Endothelial cell of hepatic sinusoid (primary cell): ENCODE measurements around the gene WBP1L.
"Not testable (repeated sequence)": the region's sequence is repeated elsewhere in the genome, so short reads cannot be mapped to it uniquely, and the experiment has no call there.

ENCODE experiments used
- in situ Hi-C: cut with HindIII; loops from 2 replicates; pipeline ENCODE4 v1.10.0; 2017; ENCODE audit warnings: low sequenced_read_pairs

WBP1L gene

GRCh38 chr10:102753718-102754117 lies 10.0 kb downstream of the WBP1L start:
- in situ Hi-C loops, result no loop called here

GRCh38 chr10:102757323-102757722 lies 13.6 kb downstream of the WBP1L start:
- in situ Hi-C loops, result no loop called here

GRCh38 chr10:102758240-102758932 lies 14.6 kb downstream of the WBP1L start:
- in situ Hi-C loops, result no loop called here

GRCh38 chr10:102758933-102759262 lies 15.2 kb downstream of the WBP1L start:
- in situ Hi-C loops, result not testable (repeated sequence)

GRCh38 chr10:102759497-102760210 lies 15.9 kb downstream of the WBP1L start:
- in situ Hi-C loops, result no loop called here

- in situ Hi-C loops, result no loop called here
Measured at GRCh38 chr10:102761981-102762380, 18.2 kb downstream of the WBP1L start.

GRCh38 chr10:102762401-102763015 lies 18.8 kb downstream of the WBP1L start:
- in situ Hi-C loops, result no loop called here

GRCh38 chr10:102763037-102763607 lies 19.4 kb downstream of the WBP1L start:
- in situ Hi-C loops, result no loop called here

- in situ Hi-C loops, result no loop called here
Measured at GRCh38 chr10:102764470-102765161, 20.9 kb downstream of the WBP1L start.

- in situ Hi-C loops, result no loop called here
Measured at GRCh38 chr10:102765336-102765735, 21.6 kb downstream of the WBP1L start.

- in situ Hi-C loops, result no loop called here
Measured at GRCh38 chr10:102767428-102768160, 23.8 kb downstream of the WBP1L start.

- in situ Hi-C loops, result no loop called here
Measured at GRCh38 chr10:102769375-102770107, 25.8 kb downstream of the WBP1L start.

- in situ Hi-C loops, result no loop called here
Measured at GRCh38 chr10:102770108-102770482, 26.3 kb downstream of the WBP1L start.

- in situ Hi-C loops, result no loop called here
Measured at GRCh38 chr10:102770792-102771191, 27.0 kb downstream of the WBP1L start.

GRCh38 chr10:102773320-102773719 lies 29.6 kb downstream of the WBP1L start:
- in situ Hi-C loops, result no loop called here

GRCh38 chr10:102773986-102774385 lies 30.2 kb downstream of the WBP1L start:
- in situ Hi-C loops, result no loop called here

- in situ Hi-C loops, result no loop called here
Measured at GRCh38 chr10:102775201-102775934, 31.6 kb downstream of the WBP1L start.

GRCh38 chr10:102775935-102776669 lies 32.4 kb downstream of the WBP1L start:
- in situ Hi-C loops, result no loop called here
